NCI-H2107 (cell line): ENCODE results near the gene DZANK1.
"Not testable (repeated sequence)": the region's sequence is repeated elsewhere in the genome, so short reads cannot be mapped to it uniquely, and the experiment has no call there.

Experiments used
- DNase-seq: peaks from one replicate; lab custom pipeline; 2025; lab: John Stamatoyannopoulos, UW

DZANK1 gene

DNA sequence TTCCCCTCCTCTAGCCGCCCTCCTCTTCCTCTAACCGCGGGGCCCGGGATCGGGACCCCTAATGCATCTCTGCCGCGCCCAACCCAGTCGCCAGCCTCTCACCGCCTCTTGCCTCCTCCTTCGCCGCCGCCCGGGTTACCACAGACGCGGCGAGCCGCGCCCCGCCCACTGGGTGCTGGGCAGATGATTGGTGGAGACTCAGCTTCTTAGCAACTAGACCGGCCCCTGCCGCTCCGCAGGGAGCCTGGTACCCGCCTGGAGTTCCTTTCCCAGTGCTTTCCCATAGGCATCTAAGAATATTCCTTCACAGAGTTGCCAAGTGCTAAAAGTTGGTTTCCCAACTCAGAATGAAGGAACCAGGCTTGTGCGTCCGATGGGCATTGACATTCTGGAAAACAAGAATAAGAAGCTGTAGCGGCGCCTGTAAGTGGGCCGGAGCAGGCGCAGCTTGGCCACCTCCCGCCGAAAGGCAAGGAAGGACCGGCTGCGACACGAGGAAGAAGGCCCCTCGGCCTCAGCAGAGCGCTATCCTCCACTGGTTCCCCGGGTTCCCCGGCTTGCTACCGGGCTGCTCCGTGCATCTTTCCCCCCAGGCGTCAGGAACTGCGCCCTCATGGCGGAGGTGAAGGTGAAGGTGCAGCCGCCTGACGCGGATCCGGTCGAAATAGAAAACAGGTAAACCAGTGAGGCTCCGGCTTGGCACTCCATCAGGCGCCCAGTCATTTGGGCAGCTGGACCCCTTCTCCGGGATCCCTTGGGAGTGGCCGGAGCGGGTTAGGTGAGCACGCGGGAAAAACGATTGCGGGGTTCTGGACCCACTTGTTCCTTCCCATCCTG lies at the start of gene DZANK1, which contains the start of gene POLR3F:
Gene DZANK1 (minus strand): TSS at position 137 of the 837 bp plus-strand sequence. CDS start 1,672 bp downstream, outside the sequence.
Gene POLR3F (plus strand): TSS at position 497 of the 837 bp plus-strand sequence. CDS start 117 bp downstream, at position 614.
- peak; percentile 68 for DNase-seq

DNA sequence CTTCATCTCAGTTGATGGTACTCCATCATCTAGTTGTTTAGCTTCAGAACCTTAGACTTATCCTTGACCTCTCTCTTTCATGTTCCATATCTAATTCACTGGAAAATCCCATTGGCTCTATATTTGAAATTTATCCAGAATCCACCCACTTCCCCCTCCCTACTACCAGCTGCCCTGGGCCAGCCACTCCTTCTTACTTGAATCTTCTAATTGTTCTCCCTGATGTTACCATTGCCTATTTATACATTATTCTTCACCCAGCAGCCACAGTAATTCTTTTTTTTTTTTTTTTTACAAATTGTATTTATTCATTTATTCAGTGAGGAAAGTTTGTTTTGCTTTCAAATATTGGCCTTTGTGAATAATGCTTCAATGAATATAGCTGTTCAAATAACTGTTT lies 49.1 kb upstream of the DZANK1 start:
- DNase-seq: no peak

GRCh38 chr20:18514127-18514526 lies 47.3 kb upstream of the DZANK1 start:
- DNase-seq: no peak

DNA sequence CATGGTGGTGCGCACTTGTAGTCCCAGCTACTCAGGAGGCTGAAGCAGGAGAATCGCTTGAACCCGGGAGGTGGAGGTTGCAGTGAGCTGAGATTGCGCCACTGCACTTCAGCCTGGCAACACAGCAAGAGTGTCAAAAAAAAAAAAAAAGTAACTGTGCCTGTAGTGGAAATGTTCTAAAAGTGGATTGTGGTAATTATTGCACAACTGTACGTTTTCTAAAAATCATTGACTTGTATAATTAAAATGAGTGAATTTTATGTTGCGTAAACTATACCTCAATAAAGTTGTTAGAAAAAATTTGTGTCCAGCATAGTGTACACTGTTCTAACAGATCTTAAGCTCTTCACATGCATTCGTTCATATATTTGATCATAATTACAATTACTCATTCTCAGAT lies 46.4 kb upstream of the DZANK1 start:
- DNase-seq: no peak

- no peak for DNase-seq
These were observed 44.7 kb upstream of the DZANK1 start for GRCh38 chr20:18511571-18511970.

- peak; percentile 83 for DNase-seq
These were observed 40.7 kb upstream of the DZANK1 start, which contains the start of gene SEC23B for GRCh38 chr20:18507218-18508191. SEC23B (plus strand) TSS chr20:18507940; CDS start chr20:18510836, 2,896 bp downstream.

DNA sequence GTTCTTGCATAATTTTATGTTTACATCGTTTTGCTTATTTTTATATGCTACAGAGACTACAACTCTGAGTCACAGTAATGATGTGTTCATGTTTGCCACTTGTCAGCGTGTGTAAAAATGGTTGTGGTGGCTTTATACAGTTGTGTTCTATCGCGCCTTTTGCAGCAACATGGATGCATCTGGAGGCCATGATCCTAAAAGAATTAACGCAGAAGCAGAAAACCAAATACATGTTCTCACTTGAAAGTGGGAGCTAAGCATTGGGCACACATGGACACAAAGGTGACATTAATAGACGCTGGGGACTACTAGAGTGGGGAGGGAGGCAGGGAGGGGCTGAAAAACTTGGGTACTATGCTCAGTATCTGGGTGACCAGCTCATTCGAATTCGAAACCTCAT lies 39.9 kb upstream of the DZANK1 start:
- DNase-seq: no peak

- DNase-seq: no peak
These were observed 37.7 kb upstream of the DZANK1 start for GRCh38 chr20:18504479-18505060.

GRCh38 chr20:18501672-18502071 lies 34.8 kb upstream of the DZANK1 start:
- DNase-seq: not testable (repeated sequence)

DNA sequence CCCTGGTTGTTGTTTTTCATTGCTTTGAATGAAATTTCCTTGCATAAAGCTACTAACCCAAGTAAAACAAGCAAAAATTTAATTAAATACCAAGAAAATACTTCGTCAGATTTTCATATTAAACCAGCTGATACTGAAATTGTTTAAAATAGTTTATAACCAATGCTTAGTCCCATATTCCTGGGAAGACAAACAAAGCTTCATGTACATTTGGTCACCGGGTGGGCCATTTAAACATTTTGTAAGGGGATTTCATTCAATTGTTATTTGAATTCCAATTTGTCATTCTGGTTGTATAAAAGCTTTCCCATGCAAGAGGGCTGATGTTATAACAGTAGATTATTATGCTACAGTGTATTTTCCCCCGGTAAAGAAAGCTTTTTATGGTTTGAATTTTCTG lies 30.8 kb upstream of the DZANK1 start:
- no peak for DNase-seq

DNA sequence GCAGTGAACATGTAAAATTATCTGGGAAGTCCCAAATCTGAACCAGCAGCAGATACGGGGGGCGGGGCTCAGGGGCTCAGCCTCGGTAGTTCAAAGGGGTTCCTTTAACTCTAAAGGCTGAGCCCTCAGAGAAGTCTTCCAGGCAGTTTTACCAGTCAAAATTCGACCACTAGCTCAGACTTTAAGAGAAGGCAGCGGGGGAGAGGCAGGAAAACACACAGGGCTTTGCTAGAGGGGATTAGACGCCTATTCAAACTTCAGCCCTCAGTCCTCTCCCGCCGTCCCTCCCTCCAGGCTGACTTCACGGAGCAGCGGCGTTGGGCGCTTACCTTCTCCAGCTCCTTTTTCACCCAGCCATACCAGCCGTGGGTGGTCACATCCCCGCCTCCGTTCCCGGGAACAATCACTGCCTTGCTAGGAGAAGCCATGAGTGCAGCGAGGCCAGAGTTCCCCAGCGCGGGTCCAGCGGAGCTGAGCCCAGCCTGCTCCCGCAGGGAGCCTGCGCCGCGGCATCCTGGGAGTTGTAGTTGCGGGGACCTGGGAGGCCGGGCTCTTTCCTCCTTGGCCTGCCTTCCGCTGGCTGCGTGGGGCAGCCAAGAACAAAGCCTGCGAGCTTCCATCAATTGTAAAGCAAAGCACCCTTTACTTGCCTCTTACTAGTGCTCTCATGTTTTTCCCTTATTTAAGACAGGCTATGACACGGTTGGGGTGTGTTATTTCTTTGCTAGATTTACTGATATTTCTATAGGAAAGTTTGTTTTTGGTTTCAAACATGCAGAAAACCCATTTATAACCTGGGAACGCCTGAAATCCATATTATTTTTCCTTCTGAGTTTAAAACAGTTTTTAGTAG lies 30.1 kb upstream of the DZANK1 start, which contains the start of gene RBBP9:
Gene RBBP9 (minus strand): TSS at position 486 of the 853 bp plus-strand sequence. CDS start 58 bp downstream, at position 428.
- peak; percentile 43 for DNase-seq

DNA sequence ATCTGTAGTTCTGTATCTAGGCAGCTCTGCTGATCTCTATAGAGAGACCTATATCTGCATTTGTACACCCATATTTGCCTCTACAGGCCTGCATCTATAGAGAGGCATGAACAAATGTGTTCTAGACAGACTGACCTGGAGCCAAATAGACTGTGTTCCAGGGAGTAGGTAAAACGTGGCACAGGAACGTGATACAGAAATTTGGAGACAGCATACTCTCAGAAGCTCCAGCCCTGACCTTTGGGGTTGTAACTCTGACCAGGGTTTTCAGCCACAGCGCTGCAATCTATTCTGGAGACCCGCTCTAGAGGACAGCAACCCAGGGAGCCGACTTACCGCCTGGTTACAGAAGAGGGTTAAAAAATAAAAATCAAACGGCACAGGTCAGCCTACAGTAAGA lies 29.2 kb upstream of the DZANK1 start:
- no peak for DNase-seq

GRCh38 chr20:18488301-18488700 lies 21.5 kb upstream of the DZANK1 start:
- no peak for DNase-seq

GRCh38 chr20:18481596-18481995 lies 14.8 kb upstream of the DZANK1 start:
- no peak for DNase-seq

- DNase-seq: no peak
These were observed 11.0 kb upstream of the DZANK1 start for GRCh38 chr20:18477821-18478220.

- DNase-seq: no peak
These were observed 10.4 kb upstream of the DZANK1 start for GRCh38 chr20:18477218-18477617.

DNA sequence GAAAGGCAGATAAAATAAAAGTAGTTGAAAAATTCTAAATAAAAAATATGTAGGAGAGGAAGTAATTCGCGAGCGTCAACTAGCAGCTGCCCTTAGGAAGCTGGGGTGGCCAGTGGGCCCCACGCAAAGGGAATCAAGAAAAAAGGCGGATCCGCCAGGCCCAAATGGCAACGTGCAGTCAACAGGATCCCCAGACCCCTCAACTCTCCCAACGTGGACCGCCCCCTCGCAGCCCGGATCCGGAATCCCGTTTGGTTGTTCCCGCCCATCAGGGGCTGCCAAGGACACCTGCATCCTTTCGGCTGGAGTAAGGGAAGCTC lies 296 bp downstream of the DZANK1 start:
- no peak for DNase-seq

DNA sequence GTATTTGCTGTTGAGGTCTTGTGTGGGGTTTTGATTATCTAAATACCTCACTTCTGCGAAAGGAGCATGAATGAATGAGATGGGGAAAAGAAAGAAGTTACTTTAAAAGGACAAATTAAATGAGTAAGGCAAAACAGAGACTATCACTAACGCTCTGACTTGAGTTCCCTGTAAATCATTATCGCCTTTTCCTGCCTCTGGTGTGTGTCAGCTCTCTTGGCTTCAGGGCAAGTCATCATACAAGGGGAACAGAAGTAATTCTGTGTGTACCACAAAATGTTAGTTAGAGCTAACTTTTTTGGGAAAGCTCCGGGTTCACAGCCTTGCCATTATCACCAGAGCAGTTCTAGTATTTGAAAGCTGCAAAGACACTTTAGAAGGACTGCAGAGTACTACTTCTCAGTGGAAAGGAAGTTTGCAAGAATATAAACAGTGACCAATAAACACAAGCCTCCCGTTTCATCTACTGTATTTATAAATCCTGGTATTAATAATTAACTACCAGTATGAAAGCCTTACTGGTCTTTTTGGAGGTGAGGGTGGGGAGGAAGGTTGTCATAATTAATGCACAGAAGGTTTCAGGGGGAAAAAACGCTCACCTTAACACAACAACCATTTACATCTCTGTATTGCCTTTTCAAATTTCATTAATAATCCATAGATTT lies 1.2 kb downstream of the DZANK1 start:
- no peak for DNase-seq

- no peak for DNase-seq
These were observed 10.2 kb downstream of the DZANK1 start for GRCh38 chr20:18456600-18456999.

- DNase-seq: no peak
These were observed 22.9 kb downstream of the DZANK1 start for GRCh38 chr20:18443886-18444285.

DNA sequence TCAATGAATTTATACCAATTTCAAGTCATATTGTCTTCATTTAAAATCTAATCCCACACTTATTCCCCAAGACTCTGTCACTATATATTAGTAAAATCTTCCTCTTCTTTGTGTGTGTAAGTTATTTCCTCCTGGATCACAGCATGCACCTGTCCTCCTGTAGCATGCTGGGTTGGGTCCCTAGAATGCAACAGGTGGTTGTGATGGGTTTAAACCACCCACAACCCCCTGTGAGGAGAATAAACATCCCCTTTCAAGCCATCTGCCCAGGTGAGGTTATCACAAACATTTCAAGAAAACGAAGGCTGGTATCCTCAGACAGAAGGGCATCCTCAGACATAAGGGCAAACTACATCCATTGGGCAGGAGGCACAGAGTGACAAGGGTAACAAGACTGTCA lies 26.4 kb downstream of the DZANK1 start:
- no peak for DNase-seq
